HG02938 (cell line): ENCODE measurements around the gene TMEM127.
"Not testable (repeated sequence)": the region's sequence is repeated elsewhere in the genome, so short reads cannot be mapped to it uniquely, and the experiment has no call there.

Source experiments
- ATAC-seq: cut with Tn5 transposase; IDR thresholded peaks from one replicate; pipeline ENCODE4 v1.9.1; 2021; ENCODE audit warnings: mild to moderate bottlenecking, moderate library complexity; ENCODE audit not compliant: unreplicated experiment

TMEM127 gene

GRCh38 chr2:96264656-96265348 is 995 bp downstream of the TMEM127 start:
- ATAC-seq, result no peak

- ATAC-seq, result no peak
These were observed 1.7 kb downstream of the TMEM127 start for GRCh38 chr2:96264086-96264485.

- ATAC-seq, result no peak
These were observed 3.5 kb downstream of the TMEM127 start for GRCh38 chr2:96262306-96262705.

GRCh38 chr2:96261328-96262003 is 4.3 kb downstream of the TMEM127 start:
- no peak for ATAC-seq

GRCh38 chr2:96260387-96261260 is 5.2 kb downstream of the TMEM127 start:
- ATAC-seq, result no peak

- ATAC-seq, result no peak
These were observed 6.3 kb downstream of the TMEM127 start for GRCh38 chr2:96259497-96259921.

GRCh38 chr2:96258166-96259022 is 7.4 kb downstream of the TMEM127 start:
- ATAC-seq, result no peak

- not testable (repeated sequence) for ATAC-seq
These were observed 8.1 kb downstream of the TMEM127 start for GRCh38 chr2:96257744-96258143.

- no peak for ATAC-seq
These were observed 9.1 kb downstream of the TMEM127 start for GRCh38 chr2:96256611-96257113.

- no peak for ATAC-seq
These were observed 11.2 kb downstream of the TMEM127 start for GRCh38 chr2:96254571-96254970.

GRCh38 chr2:96253006-96253405 is 12.8 kb downstream of the TMEM127 start:
- ATAC-seq, result no peak

- ATAC-seq, result no peak
These were observed 13.3 kb downstream of the TMEM127 start for GRCh38 chr2:96252526-96252925.

GRCh38 chr2:96251721-96252292 is 14.0 kb downstream of the TMEM127 start:
- no peak for ATAC-seq

- ATAC-seq, result no peak
These were observed 15.6 kb downstream of the TMEM127 start for GRCh38 chr2:96250188-96250587.

GRCh38 chr2:96249654-96250053 is 16.1 kb downstream of the TMEM127 start:
- no peak for ATAC-seq

- no peak for ATAC-seq
These were observed 17.2 kb downstream of the TMEM127 start for GRCh38 chr2:96248624-96249023.

- no peak for ATAC-seq
These were observed 17.9 kb downstream of the TMEM127 start for GRCh38 chr2:96247896-96248295.

- ATAC-seq, result no peak
These were observed 18.8 kb downstream of the TMEM127 start for GRCh38 chr2:96247009-96247408.

GRCh38 chr2:96245609-96246390 is 20.0 kb downstream of the TMEM127 start:
- no peak for ATAC-seq
